ENCODE measurements around the gene ENAH. TPM values are rescaled to one million over a fixed set of nuclear protein-coding genes. Genes with fewer than 3 reads are reported as not detected.
A peak's percentile ranks its signal among the peaks of the same experiment; 100 is the strongest.

Gene ENAH
- total RNA-seq, 4 donors from 2014 or later: 18.7 to 60.7 (median 30.5) TPM

- TF ChIP-seq, protein P1, sequence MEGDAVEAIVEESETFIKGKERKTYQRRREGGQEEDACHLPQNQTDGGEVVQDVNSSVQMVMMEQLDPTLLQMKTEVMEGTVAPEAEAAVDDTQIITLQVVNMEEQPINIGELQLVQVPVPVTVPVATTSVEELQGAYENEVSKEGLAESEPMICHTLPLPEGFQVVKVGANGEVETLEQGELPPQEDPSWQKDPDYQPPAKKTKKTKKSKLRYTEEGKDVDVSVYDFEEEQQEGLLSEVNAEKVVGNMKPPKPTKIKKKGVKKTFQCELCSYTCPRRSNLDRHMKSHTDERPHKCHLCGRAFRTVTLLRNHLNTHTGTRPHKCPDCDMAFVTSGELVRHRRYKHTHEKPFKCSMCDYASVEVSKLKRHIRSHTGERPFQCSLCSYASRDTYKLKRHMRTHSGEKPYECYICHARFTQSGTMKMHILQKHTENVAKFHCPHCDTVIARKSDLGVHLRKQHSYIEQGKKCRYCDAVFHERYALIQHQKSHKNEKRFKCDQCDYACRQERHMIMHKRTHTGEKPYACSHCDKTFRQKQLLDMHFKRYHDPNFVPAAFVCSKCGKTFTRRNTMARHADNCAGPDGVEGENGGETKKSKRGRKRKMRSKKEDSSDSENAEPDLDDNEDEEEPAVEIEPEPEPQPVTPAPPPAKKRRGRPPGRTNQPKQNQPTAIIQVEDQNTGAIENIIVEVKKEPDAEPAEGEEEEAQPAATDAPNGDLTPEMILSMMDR (IDR thresholded peaks at IDR 0.05): no peak
- DNase-seq (ENCODE audit: low spot score) (peak; percentile 10), ATAC-seq (ENCODE audit: low FRiP score) (no peak)
Measured at GRCh38 chr1:225471453-225472301, 181.2 kb downstream of the ENAH start.

- DNase-seq (ENCODE audit: low spot score): peak; percentile 9
- TF ChIP-seq, protein P1 (IDR thresholded peaks at IDR 0.05): no peak
- no peak for ATAC-seq (ENCODE audit: low FRiP score)
Measured at GRCh38 chr1:225471109-225471452, 181.8 kb downstream of the ENAH start.

DNA sequence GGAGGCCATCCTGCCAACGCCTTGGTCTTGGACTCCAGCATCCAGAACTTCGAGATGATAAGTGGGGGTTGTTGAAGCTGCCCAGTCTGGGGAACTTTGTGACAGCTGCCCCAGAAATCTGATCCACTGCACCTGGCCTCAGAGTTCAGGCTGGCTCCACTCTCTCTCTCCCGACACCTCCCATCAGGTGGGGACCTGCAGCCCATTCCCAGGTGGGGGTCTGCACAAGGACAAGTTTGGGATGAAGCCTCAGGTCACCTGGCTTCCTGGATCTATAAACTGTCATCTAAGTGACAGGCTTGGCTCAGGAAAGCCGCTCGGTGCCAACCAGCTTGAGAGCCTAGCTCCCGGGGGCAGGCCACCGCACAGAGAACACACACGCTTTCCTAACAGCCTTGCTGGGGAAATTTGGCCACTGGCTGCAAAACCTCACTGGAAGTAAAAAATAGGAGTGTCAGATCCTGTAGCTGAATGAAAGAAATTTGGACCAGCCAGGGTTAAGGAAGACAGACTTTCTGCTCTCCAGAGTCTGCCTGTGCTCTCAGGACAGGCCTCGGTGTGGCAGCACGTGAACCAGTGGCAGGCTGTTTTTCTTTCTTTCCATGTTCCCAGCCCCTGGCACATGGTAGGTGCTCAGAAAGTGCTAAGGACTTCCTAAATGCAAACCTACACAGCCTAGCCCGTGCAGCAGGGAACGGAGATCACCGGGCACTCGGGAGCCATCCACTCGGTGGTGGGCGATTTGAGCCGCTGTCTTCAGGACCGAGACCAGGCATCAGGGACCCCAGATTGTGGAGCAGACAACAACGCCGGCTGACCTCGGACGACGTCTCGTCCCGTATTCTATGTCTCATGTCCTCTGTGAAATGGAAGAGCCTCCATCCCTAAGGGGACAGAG, 182.5 kb downstream of the ENAH start:
- ATAC-seq (ENCODE audit: low FRiP score): no peak
- DNase-seq (ENCODE audit: low spot score): peak; percentile 16
- TF ChIP-seq, protein P1 (IDR thresholded peaks at IDR 0.05): no peak

- ATAC-seq (ENCODE audit: low FRiP score): no peak
- TF ChIP-seq, protein P1 (IDR thresholded peaks at IDR 0.05): no peak
- peak; percentile 2 for DNase-seq (ENCODE audit: low spot score)
Measured at GRCh38 chr1:225469051-225469450, 183.9 kb downstream of the ENAH start.

- DNase-seq (ENCODE audit: low spot score): no peak
- ATAC-seq (ENCODE audit: low FRiP score): no peak
- TF ChIP-seq, protein P1 (IDR thresholded peaks at IDR 0.05): no peak
Measured at GRCh38 chr1:225468270-225469020, 184.5 kb downstream of the ENAH start.

- TF ChIP-seq, protein P1 (IDR thresholded peaks at IDR 0.05): no peak
- DNase-seq (ENCODE audit: low spot score): no peak
- no peak for ATAC-seq (ENCODE audit: low FRiP score)
Measured at GRCh38 chr1:225467193-225468020, 185.5 kb downstream of the ENAH start.
